ENCODE data around the gene POFUT2.
A peak's percentile ranks its signal among the peaks of the same experiment; 100 is the strongest.
"Not testable (repeated sequence)": the region's sequence is repeated elsewhere in the genome, so short reads cannot be mapped to it uniquely, and the experiment has no call there.

Gene POFUT2

DNA sequence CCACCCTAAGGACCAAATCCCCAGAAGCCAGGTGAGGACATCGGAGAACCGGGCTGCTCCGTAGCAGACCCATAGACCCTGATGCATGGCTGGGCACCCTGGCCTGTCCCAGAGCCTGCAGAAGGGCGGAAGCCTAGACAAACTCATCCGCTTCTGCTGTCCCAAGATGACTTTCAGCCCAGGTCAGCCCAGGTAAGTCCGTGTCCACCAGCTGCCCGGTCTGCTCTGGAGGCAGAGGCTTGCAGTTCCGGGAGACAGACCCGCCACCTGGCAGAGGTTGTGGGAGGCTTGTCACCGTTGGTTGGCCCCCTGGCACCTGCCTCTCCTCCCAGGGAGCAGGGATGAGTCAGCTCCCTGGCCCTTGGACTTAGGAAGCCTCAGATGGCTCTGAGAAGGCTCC, 22.8 kb upstream of the POFUT2 start:
- DNase-seq (ENCODE audit: low read depth, low spot score), result no peak

DNA sequence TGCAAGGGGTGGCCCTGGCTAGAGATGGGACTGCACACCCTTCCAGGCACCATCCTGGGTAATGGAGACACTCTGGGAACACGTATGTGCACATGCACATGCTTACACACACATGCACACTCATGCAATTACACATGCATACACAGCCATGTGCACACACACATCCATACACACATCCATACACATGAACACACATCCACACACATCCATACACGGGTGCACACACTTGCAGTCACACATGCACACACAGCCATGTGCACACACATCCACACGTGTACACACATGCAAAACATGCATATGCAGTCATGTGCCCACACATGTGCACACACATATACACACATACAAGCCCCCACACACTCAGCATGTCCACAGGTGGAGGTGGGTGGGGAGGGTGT, 22.3 kb upstream of the POFUT2 start:
- no peak for DNase-seq (ENCODE audit: low read depth, low spot score)

DNA sequence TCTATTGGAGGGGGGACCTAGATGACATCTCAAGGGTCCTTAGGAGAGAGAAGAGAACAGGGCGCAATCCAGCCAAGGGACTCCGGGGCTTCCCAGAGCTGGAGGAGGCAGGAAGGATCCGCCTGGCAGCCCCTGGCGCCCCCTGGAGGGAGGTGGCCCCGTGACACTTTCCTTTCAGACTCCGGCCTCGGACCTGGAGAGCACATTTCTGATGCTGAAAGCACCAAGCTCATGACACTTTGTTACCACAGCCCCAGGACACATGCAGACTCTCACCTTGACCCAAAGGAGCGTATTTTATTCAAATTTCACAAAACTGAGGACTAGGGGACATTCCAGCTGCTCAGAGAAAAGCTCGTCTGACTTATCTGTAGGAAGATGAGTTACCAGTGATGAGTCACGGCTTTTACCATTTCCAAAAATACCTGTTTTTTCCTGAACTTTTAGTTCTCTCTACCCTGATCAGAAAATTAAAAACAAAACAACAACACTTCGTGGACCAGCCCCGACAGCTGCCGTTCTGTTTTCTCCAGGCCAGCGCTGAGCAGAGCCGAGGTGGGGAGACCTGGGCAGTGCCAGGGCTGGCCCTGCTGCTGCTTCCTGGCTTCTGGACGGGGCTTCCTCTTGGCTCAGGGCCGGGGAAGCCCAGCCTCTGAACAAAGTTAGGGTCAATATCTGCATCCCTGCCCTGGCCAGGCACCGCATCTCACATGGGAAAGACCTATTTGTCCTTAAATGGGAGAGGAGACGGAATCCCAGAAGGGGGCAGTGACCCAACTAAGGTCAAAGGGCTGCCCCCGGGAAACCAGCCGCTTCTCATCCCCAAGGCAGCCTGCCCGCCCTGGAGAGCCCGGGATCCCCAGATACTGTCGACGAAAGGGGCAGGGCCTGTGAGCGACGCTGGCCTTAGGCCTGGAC, 21.6 kb upstream of the POFUT2 start:
- no peak for DNase-seq (ENCODE audit: low read depth, low spot score)

DNA sequence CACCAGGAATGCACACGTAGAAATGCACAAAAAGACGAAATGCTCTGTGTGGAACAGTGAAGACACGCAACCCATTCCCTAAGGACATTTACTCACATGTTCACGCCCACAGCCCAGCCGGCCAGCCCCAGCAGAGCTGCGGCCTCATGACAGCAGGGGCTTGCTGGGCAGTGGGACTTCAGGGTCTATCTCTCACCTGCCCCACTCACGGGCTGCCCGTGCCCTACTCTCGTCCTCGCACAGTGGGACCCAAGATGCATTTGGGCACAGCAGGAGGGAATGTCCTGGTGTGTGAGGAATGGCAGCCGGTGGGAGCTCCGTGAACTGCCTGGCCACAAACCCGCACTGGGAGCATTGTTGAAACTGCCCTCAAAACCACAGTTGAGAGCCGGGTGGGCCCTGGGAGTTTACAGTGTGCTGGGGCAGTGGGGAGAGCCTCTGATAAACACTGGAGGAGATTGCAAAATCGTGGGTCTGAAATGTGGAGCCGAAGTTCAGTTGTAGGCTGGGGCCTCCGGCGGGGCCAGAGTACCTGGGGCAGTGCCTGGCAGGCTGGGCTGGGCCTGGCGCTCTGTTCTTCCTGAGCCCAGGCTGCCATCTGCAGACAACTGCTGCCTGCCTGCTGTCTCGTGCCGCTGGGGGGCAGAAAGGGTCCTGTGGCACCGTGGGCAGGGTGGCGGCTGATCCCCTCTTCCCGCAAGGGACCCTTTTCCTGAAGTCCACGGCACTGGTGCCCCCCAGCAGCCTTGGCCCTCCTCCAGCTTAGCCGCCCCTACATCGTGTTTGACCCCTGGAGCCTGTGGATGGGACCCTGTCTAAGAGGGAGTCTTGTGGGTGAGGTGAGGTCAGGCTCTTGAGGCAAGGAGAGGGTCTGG, 20.7 kb upstream of the POFUT2 start:
- DNase-seq (ENCODE audit: low read depth, low spot score), result no peak

DNA sequence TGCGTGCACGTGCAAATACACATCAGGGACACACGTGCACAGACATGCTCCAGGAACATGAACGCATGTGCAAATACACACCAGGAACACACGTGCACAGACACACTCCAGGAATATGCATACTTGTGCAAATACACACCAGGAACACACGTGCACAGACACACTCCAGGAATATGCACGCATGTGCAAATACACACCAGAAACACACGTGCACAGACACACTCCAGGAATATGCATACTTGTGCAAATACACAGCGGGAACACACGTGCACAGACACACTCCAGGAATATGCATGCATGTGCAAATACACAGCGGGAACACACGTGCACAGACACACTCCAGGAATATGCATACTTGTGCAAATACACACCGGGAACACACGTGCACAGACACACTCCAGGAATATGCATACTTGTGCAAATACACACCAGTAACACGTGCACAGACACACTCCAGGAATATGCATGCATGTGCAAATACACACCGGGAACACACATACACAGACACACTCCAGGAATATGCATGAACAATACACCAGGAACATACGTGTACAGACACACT, 20.0 kb upstream of the POFUT2 start:
- DNase-seq (ENCODE audit: low read depth, low spot score), result not testable (repeated sequence)

DNA sequence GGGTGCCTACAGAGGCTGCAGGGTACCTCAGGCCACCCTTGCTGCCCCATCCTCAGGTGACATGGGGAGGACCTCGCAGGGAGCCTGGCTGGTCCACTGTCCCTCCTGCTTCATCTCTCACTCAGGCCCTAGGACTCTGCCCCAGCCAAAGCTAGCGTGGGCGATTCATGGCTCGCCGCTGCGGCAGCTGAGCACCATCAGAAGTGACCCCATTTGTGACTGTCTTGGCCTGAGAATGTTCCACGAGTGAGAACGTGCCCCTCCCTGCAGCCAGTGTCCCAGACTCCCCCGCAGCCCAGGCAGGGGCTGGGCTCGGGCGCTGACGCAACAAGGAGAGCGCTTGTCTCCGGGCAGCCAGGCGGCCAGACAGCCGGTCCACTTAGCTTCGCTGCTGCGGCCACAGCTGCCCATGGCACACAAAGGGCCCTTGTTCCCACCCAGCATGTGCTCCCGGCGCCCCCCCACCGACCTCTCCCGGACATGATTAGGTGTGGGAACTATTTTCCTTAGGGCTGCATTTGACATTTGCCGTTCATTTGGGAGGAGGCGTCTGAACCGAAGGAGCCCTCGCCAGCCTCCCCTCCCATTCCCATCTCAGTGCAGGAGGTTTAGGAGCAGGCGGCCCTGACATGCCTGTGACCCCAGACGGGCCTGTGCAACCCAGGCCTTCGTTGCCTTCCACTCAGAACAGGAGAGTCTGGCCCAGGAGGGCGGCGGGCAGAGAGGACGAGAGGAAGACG, 19.3 kb upstream of the POFUT2 start:
- DNase-seq (ENCODE audit: low read depth, low spot score), result no peak

DNA sequence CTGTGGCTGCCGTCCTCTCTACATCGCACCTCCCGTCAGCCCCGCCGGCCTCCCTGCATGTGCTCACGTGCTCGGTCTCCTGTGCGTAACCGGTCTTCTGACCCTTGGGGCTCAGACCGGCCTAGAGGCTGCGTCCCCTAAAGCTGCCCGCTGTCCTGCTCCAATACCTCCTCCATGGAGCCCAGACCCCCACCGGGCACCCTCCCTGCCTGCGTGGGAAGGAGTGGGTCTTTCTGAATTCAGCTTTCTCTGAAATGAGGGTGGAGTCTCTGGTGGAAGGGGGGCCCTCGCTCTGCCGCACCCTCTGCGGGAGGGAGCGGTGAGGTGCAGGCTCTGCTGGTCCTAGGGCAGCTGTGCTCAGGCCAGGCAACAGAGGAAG, 18.7 kb upstream of the POFUT2 start:
- DNase-seq (ENCODE audit: low read depth, low spot score), result no peak

DNA sequence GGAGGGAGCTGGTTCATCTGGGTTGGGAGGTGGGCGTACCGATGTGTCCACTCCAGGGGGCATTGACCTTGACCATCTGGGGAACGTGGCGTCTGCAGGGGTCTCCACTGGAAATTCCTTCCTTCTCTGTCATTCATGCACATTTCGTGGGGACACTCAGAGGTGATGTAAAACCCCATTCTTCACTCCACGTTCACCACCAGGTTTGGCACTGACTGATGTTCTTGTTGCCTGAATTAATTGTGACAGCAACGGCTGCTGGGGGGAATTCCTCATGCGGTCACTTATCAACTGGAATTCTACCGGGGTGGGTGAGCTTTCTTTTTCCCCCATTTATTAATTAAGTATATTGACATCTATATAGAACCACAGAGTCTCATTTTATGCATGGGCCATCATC, 18.1 kb upstream of the POFUT2 start:
- DNase-seq (ENCODE audit: low read depth, low spot score), result no peak

DNA sequence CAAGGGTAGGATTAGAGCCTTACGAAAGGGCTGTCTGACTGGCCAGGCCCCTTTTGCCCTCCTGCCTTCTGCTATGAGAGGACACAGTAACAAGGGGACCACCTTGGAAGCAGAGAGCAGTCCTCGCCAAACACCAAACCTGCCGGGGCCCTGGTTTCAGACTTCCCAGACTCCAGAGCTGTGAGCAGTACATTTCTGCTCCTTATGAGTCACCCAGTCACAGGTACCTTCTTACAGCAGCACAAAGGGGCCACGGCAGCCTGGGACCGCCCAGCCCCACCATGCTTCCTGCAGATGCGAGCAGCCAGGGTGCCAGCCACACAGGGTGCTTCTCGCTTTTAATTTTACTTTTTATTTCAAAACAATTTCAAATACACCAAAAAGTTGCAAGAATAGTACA, 17.2 kb upstream of the POFUT2 start:
- no peak for DNase-seq (ENCODE audit: low read depth, low spot score)

DNA sequence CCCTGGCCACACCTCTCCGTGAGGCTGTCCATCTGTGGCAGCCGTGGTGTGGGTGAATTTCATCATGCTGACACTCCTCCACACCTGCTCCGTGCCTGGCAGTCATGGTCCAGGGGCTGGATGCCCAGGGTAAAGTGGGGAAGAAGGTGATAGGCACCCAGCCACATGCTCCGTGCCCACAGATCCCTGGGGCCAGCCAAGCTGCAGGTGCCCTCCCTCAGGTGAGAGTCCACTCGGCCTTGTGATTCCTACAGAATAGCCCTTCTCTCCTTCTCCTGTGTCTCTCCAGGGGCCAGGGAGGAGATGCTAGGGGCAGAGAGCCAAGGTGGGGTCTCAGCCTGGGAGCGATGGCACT, 16.8 kb upstream of the POFUT2 start:
- DNase-seq (ENCODE audit: low read depth, low spot score), result no peak

DNA sequence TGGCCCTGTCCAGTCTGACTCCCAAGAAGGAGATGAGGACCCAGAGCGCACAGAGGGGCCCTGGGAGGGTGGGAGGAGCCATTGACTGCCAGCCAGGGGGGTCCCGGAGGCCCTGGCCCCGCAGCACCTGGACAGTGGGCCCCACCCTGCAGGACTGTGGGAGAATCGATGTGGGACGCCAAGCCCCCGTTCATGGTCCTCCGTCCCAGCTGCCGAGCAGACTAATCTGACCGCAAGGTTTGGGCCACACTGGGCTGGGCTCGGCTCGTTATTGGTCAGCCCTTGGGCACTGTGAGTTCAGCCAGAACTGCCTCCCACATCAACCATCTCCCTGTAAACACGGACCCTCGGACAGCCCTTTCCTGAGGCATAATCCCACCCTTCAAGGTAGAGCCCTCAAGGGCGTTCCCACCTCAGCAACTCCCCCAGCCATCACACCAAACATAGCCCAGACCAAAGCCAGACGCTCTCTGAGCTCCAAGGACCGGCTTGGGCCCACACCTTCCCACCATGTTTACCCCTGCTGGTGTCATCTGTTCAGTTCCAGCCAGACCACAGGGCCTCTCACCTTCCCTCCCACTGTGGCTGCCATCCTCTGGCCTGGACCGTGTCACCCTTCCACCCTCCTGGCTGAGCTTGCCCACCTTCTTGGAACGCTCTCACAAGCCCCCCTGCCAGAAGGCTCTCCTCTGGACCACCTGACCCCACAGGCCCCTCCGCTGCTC, 16.2 kb upstream of the POFUT2 start:
- DNase-seq (ENCODE audit: low read depth, low spot score), result no peak

DNA sequence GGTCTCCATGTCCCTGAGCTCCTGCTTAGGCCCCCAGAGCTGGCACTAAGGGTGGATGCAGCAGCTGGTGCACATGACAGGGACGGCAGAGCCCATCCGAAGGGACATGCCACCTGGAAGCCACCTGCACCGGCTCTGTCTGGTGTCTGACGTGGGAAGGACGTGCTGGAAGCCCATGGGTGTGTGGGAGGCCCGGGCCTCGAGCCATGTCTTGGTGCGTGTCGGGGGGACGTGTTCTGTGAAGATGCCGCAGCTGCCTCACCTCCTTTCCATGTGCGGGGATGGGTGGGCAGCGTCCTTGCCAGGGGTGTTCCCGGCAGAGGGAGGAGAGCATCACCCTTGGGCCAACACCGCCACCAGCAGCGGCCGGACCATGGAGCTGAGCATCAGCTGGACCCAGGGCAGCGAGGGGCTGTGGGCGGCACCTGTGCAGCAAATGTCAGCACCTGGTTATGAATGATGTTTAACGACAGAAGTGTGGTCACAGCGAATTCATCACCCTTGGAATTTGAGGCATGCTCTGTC, 15.5 kb upstream of the POFUT2 start:
- DNase-seq (ENCODE audit: low read depth, low spot score), result no peak

DNA sequence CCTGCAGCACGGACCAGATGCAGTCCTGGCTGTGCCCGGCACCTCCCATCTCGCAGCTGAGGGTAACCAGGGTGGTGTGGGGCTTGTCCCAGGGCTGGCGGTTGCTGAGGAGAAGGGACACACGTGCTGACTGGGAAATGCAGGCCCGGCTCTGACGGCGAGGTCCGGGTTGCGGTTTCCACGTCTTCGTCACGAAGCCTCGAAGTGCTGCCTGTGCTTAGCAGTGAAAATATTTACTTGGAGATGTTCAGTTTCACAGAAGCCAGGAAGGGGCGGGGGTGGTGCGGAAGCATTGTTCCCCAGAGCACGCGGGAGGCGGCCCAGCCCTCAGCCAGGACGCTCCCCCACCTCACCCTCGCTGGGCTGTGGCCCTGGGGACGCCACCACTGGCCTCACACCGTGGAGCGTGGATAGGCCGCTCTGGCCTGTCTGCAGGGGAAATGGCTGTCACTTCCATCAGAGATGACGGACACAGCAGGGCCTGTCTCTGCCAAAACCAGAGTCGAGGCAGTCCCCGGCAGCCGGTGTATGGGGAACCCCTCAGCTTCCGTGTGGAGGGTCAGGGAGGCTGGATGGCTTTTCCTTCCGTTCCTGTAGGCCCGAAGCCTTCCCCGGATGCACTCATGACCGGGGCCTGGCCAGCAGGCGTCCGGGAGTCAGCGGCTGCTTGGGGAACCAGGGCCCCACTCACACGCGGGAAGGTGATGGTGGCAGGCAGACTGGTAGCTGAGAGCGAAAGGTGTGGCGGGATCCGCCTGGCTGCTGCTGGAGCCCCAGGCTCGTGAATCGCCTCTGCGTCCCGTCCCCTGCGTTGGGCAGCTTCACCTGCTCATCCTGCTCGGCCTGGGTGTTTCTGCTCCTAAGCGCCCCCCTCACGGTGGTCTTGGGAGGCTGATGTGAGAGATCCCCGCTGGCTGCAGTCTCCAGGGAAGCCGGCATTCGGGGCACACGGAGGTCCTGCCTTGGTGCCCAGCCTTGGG, 14.7 kb upstream of the POFUT2 start:
- DNase-seq (ENCODE audit: low read depth, low spot score), result peak; percentile 25

DNA sequence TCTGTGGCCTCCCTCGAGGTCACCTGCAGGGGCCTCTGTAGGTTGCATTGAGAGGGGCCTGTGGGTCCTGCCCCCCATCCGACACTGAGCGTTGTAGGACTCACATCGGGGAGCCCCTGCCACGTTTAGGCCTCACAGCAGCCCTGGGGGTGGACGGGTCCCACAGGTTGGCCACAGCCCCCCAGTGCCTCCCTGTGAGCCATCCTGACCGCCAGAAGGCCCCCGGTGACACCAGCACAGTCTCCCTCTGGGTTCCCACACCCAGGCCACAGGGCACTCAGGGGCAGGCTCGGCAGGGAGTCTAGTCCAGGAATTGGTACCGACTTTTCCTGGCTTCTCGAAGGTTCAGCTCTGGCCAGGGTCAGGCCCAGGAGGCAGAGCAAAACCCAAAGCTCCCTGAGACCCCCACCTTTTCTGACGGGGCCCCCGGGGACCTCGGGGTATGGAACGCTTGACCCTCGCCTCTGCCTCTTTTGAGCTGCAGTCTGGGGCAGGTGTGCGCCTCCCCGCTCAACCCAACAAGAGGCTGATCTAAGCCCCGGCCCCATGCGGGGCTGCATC, 13.9 kb upstream of the POFUT2 start:
- DNase-seq (ENCODE audit: low read depth, low spot score), result no peak

DNA sequence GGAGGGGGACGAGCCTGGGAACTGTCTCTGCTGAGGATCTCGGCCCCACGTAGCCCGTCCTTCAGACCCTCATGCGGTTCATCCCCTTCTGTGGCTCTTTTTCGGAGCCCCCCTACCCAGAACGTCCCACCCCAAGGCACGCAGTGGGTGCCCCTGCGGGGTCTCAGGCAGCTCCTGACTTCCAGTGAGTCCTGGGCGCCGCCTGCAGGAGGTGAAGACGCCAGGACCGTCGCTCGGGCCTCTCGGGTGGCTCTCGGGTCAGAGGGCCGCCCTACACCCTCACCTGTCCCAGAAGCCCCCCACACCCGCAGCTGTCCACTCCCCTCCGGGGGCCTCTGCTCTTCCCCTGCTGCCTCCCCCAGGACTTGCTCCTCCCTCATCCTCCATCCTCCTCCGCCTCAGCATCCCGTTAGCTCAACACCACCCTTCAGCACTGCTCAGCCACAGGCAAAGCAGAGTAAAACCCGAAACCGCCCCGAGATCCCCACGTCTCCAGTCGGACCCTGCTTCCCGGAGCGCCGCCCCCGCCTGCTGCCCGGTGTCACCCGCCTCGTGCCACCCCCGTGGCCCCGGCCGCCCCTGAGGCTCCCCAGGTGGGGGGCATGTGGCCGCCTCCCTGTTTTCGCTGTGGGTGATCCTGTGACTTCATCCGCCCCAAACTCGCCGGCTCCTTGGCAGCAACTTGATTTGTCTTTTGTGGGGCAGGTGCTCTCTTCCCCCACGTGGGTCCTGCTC, 13.3 kb upstream of the POFUT2 start:
- DNase-seq (ENCODE audit: low read depth, low spot score), result no peak

DNA sequence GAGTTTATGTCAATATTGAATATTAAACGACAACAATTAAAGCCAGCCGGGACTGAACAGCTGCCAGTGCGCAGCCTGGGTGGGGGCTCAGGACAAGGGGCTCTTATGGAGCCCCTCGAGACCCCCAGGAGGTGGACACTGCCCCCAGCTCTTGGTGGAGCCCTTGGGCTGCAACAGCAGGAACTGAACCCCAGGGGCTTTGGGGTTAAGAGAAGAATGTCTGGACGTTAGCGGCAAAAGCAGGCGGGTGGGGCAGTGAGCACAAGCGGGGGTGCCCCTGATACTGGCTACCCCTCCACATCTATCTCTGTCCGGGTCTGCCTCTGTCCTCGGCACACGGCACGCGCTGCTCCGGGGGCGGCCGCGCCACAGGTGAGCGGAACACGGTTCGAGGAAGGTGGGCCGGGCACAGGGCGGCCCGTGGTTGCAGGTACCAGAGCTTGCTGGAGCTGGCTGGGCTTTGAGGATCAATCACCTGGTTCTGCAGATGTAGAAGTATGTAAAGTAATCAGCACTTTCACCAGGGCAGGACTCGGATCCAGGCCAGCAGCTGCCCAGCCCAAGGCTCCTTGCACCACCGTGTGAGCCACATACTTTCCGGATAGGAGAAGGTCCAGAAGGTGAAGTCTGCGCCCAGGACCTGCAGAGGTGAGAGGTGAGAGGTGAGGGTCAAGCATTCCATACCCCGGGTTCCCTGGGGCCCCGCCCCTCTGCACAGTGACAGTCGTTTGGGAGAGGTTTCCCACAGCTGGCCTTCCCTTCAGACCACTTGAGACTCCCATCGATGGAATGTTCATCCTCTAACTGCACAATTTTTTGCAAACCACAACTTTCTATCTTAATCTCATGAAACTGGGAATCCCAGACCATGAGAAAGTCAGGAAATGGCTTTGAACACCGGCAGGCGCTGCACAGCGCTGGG, 12.4 kb upstream of the POFUT2 start:
- no peak for DNase-seq (ENCODE audit: low read depth, low spot score)

DNA sequence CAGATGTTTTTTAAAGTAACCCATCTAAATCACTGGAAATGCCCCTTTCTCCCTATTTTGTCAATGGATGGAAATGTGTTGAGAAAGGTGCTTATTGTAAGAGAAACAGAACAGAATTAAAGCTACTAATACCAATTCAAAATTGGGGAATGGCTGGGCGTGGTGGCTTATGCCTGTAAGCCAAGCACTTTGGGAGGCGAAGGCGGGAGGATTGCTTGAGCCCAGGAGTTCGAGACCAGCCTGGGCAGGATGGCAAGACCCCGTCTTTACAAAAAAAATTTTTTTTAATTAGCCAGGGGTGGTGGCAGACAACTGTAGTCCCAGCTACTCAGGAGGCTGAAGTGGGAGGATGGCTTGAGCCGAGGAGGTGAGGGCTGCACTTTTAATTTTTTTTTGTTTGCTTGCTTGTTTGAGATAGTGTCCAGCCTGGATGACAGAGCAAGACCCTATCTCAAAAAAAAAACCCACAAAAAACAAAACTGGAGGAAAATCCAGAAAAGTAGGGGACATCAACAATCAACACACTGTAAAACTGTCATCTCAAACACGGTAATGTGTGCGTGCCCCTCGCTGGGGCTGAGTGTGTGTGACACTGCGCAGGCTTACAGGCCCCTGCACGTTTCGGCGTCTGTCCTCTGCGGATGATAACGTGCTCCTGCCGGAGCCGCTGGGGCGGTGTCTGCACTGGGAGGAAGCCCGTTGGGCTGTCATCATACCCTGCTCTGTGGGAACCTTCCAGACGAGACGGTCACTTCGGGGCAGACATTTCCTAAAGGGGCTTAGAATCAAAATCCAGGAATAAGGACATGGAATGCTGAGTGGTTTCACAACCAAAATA, 11.6 kb upstream of the POFUT2 start:
- no peak for DNase-seq (ENCODE audit: low read depth, low spot score)

Data from activated CD4-positive, CD25-positive, alpha-beta regulatory T cell treated with anti-CD3 and anti-CD28 coated beads, Interleukin-2, amount 50 U/mL, for 16 hours (primary cell).